ENCODE measurements around the gene ZIC4. TPM values are rescaled to one million over a fixed set of nuclear protein-coding genes. Genes with fewer than 3 reads are reported as not detected.
A peak's percentile ranks its signal among the peaks of the same experiment; 100 is the strongest.

ZIC4 gene
- total RNA-seq, 2 experiments from 2014 or later, result not detected

GRCh38 chr3:147397155-147397874, 9.0 kb downstream of the ZIC4 start:
- ATAC-seq, result no peak
- H3K4me1 Mint-ChIP-seq, result no peaks in the 10 kb centered on the region
- H3K27ac Mint-ChIP-seq, result no peak overlapping the region
- no peaks in the 10 kb centered on the region for H3K9me3 Mint-ChIP-seq (ENCODE audit: low read depth)
- CTCF ChIA-PET, result no interaction called here
- peaks cover 4% of the 10 kb centered on the region for H3K36me3 Mint-ChIP-seq
- DNase-seq, result no peak
- H3K4me3 Mint-ChIP-seq, result no peak overlapping the region
- H3K27me3 Mint-ChIP-seq, result peaks cover 77% of the 10 kb centered on the region

DNA sequence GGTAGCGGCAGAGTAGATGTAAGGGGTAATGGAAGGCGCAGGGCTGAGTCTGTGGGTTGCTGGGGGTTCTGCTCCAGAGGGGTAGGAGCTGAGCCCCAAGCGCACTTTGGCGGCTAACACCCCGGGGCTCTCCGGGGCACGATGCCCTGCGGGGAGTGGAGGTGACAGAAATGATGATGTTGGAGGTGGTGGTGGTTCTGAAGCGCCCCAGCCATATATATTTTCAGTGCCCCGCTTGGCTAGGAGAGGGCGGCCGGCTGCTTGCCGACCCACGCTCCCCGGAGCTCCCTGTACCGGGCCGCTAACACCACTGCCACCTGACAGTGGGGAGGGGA, 9.7 kb downstream of the ZIC4 start:
- Mint-ChIP-seq H3K4me1 (no peaks in the 10 kb centered on the region), H3K27me3 (peaks cover 80% of the 10 kb centered on the region), H3K9me3 (ENCODE audit: low read depth) (no peaks in the 10 kb centered on the region), H3K36me3 (peaks cover 4% of the 10 kb centered on the region), H3K4me3 (no peak overlapping the region), H3K27ac (no peak overlapping the region)
- CTCF ChIA-PET, result no interaction called here
- DNase-seq, result no peak
- ATAC-seq, result no peak

DNA sequence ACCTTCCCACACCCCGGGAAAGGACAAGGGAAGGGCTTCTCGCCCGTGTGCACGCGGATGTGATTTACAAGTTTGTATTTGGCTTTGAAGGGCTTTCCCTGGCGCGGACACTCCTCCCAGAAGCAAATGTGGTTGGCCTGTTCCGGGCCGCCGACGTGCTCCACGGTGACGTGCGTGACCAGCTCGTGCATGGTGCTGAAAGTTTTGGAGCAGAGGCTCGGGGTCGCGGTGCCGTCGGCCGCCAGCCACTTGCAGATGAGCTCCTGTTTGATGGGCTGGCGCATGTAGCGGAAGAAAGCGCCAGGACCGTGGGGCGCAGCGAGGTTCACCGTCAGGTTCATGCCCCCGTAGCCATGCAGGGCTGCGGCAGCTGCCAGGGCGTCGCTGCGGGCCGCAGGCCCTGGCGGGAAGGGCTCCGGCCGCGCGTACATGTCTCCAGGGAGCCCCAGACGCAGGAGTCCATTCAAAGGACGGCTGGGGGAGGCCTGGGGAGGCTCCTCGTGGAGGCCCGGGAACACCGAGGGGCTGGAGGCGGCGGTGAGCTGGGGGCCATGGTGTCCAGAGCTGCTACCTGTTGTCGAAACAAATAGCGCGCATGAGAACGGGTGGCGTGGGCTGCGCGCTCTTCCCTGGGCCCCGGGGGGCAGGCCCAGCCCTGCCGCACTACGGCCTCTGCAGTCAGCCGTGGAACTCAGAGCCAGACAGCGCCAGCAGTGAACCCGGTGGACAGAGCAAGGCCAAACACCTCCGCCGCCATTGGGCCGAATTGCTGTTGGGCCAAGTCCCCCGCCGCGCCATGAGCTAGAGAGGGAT, 10.2 kb downstream of the ZIC4 start:
- Mint-ChIP-seq H3K4me3 (no peak overlapping the region), H3K9me3 (ENCODE audit: low read depth) (no peaks in the 10 kb centered on the region), H3K36me3 (peaks cover 4% of the 10 kb centered on the region), H3K4me1 (no peaks in the 10 kb centered on the region), H3K27me3 (peaks cover 82% of the 10 kb centered on the region), H3K27ac (no peak overlapping the region)
- DNase-seq, result no peak
- CTCF ChIA-PET, result no interaction called here
- ATAC-seq, result no peak

- Mint-ChIP-seq H3K27ac (peak overlapping the region; percentile 36), H3K27me3 (peaks cover 80% of the 10 kb centered on the region), H3K36me3 (peaks cover 4% of the 10 kb centered on the region), H3K4me1 (no peaks in the 10 kb centered on the region), H3K4me3 (no peak overlapping the region), H3K9me3 (ENCODE audit: low read depth) (no peaks in the 10 kb centered on the region)
- DNase-seq (no peak), ATAC-seq (no peak)
- CTCF ChIA-PET, result interaction anchor here (0.6 kb wide), 1 partner anchor 13 kb away, joined by 4 read pairs; no protein-coding TSS in a partner anchor
These were observed 11.5 kb downstream of the ZIC4 start for GRCh38 chr3:147394884-147395225.

- H3K4me3 Mint-ChIP-seq, result no peak overlapping the region
- CTCF ChIA-PET, result interaction anchor here (0.6 kb wide), 1 partner anchor 12 kb away, joined by 4 read pairs; no protein-coding TSS in a partner anchor
- H3K27me3 Mint-ChIP-seq, result peaks cover 80% of the 10 kb centered on the region
These were observed 12.1 kb downstream of the ZIC4 start for GRCh38 chr3:147393943-147394883.

DNA sequence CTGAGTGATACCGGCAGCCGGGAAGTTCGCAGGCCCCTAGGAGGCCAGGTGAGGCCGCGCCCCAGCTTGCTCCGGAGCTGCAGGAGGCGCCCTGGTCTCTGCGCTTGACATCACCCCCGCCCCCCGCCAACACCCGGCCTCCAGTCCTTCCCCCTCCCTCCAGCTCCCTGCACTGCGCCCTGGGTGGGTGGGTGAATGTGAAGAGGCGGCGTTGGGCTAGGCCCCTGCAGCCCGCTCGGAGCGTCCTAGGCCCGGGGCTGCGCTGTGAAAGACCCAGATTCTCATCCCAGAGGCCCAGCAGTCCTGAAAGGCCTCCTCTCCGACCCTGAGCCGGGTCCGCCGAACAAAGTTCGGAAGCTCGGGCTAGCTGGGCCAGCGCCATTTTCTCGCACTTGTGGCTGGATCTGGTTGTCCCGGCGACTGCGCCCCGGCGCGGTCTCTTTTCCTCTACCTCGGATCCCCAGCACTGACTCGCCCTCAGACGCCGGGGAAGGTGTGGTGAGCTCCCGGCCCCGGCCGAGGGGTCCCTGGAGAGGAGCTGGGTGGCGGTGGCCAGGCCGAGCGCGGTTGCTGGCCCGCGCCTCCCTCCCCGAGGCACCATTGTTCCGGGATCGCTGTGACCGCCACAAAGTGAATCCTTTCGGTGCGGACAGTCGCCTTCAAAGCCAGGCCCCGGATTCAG, 12.9 kb downstream of the ZIC4 start:
- peaks cover 4% of the 10 kb centered on the region for H3K36me3 Mint-ChIP-seq
- no peak for DNase-seq
- no peaks in the 10 kb centered on the region for H3K9me3 Mint-ChIP-seq (ENCODE audit: low read depth)
- H3K27me3 Mint-ChIP-seq, result peaks cover 81% of the 10 kb centered on the region
- no peaks in the 10 kb centered on the region for H3K4me1 Mint-ChIP-seq
- ATAC-seq, result no peak
- CTCF ChIA-PET, result no interaction called here
- H3K27ac Mint-ChIP-seq, result no peak overlapping the region
- H3K4me3 Mint-ChIP-seq, result no peak overlapping the region

More at GRCh38 chr3:147393943-147394883, 12.1 kb downstream of the ZIC4 start:
- DNase-seq, result no peak
- Mint-ChIP-seq H3K4me1 (no peaks in the 10 kb centered on the region), H3K9me3 (ENCODE audit: low read depth) (no peaks in the 10 kb centered on the region), H3K27ac (peak overlapping the region; percentile 68), H3K36me3 (peaks cover 4% of the 10 kb centered on the region)
- no peak for ATAC-seq

- Mint-ChIP-seq H3K36me3 (peaks cover 4% of the 10 kb centered on the region), H3K4me1 (no peaks in the 10 kb centered on the region), H3K27me3 (peaks cover 81% of the 10 kb centered on the region), H3K9me3 (ENCODE audit: low read depth) (no peaks in the 10 kb centered on the region), H3K4me3 (no peak overlapping the region), H3K27ac (no peak overlapping the region)
- DNase-seq, result no peak
- CTCF ChIA-PET, result no interaction called here
- no peak for ATAC-seq
These were observed 13.8 kb downstream of the ZIC4 start for GRCh38 chr3:147392625-147392946.

DNA sequence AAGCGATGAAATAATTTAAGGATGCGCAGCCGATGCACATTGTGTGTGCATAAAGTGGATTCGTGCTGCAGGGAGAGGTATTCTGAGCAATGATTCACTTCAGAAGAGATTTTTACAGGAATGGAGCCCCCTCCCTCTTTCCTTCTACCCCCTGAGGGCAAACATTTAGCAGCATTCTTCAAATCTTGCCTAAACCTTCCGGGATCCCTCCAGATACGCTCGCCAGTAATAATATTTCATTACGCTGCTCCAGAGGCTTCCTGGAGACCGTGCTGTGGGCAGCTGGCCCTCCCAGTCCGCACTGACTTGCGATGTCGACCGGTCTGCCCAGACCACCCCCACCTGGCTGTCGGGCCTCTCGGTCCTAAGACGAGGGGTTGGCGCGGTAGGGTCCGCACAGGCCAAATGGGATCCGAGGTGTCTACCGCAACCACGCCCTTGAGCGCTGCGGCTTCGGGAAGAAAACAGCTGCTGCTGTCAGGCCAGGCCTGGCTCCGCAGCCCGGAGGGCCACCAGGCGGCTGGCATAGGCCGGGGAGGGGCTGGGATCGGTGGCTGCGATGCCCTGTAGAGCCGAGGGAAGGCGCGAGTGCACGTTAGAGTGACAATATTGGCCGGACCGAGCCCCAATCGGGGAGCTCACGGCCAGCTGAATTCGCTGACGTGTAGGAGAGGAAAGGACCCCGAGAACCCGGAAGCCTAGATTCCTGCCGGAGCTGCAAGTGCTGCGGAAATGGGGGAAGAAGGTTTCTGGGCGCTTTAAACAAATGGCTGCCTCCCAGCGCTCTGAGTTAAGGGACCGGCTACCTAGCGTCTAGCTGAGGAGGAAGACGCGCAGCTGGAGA, 14.3 kb downstream of the ZIC4 start:
- DNase-seq (no peak), ATAC-seq (no peak)
- Mint-ChIP-seq H3K4me1 (no peaks in the 10 kb centered on the region), H3K9me3 (ENCODE audit: low read depth) (no peaks in the 10 kb centered on the region), H3K27me3 (peaks cover 81% of the 10 kb centered on the region), H3K36me3 (peaks cover 4% of the 10 kb centered on the region), H3K4me3 (no peak overlapping the region), H3K27ac (peak overlapping the region; percentile 22)
- CTCF ChIA-PET, result no interaction called here

DNA sequence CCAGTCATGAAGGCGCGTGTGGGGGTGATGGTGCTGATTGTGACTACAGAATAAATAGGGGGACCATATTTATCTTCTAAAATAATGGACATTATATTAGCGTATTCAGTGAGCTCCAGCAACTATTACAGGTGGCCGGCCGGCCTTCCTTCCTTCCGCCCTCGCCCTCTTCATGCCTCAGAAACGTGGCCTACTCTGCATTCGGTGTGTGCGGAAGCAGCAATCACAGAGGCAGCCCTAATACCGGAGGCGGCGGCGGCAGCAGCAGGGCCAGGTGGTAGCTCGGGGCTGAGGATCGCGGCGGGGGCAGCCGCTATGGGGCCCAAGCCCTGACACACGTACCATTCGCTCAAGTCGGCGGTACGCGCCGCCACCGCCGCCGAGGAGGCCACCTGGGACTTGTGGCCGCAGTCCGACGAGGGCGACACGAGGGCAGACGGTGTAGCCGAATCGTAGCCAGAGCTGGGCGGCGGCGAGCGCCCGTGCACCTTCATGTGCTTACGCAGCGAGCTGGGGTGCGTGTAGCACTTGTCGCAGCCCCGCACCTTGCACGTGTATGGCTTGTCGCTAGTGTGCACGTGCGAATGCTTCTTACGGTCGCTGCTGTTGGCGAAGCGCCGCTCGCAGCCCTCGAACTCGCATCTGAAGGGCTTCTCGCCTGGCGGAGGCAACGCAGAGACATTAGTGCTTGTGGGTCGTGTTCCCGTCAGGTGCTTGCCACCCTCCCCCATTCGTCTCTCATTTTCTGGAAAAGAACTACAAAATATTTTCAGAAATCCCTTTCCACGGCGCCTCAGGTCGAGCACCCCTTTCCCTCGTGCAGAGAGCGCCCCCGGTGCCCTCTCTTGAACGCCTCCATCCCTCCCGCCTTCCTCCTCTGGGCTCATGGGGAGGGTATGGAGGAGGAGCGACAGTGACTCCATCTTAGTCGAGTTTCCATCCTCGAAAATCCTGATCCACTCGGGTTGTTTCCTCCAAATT, 15.5 kb downstream of the ZIC4 start:
- Mint-ChIP-seq H3K27ac (no peak overlapping the region), H3K36me3 (peaks cover 4% of the 10 kb centered on the region), H3K4me3 (no peak overlapping the region), H3K4me1 (no peaks in the 10 kb centered on the region), H3K27me3 (peaks cover 88% of the 10 kb centered on the region), H3K9me3 (ENCODE audit: low read depth) (no peaks in the 10 kb centered on the region)
- DNase-seq (no peak), ATAC-seq (no peak)
- CTCF ChIA-PET, result no interaction called here

GRCh38 chr3:147389717-147390116, 16.6 kb downstream of the ZIC4 start:
- ATAC-seq, result no peak

DNA sequence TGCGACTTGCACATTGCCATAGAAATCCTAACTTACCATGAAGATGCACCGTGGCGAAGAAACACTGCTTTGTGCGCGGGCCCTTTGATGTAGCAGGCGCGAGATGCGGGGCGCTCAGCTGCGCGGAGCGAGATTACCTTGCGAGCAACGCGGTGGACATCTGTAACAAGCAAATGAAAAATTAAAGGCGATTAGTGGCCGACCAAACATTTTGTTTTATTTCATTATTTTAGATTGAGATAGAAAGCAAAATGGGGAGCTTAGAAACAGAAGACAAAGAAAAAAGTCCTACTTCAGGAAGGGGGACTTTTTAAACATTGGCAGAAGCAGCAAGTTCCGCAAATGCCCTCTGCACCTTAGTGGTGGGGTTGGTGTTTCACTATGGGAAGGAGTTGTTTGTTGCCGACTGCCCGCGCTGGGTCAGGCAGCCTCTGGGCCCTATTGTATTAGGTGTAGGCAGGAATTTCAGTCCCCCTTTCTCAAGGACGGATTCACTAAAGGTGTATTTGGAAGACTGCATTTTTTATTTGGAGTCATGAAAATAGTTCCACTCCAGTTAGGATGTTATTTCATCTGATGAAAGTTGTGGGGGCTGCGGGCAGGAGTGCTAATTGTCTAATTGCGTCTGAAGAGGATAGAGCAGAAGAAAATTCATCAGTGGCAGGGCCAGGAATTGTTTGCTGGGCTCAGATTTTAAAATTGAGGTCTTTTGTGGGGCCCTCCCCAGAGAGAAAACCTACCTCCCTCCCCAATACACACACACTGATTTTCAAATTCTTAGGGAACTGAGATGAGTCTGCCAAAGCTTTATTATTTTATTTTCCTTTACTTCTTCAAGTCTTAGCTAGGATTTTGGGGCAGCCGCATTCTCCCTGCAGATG, 17.4 kb downstream of the ZIC4 start:
- no peak for DNase-seq
- Mint-ChIP-seq H3K4me1 (no peaks in the 10 kb centered on the region), H3K27me3 (peaks cover 86% of the 10 kb centered on the region), H3K4me3 (no peak overlapping the region), H3K9me3 (ENCODE audit: low read depth) (no peaks in the 10 kb centered on the region), H3K27ac (peak overlapping the region; percentile 32), H3K36me3 (peaks cover 3% of the 10 kb centered on the region)
- no peak for ATAC-seq
- CTCF ChIA-PET, result no interaction called here

More at GRCh38 chr3:147389717-147390116, 16.6 kb downstream of the ZIC4 start:
- Mint-ChIP-seq H3K4me1 (no peaks in the 10 kb centered on the region), H3K4me3 (no peak overlapping the region), H3K36me3 (peaks cover 4% of the 10 kb centered on the region), H3K27me3 (peaks cover 88% of the 10 kb centered on the region), H3K27ac (no peak overlapping the region), H3K9me3 (ENCODE audit: low read depth) (no peaks in the 10 kb centered on the region)
- CTCF ChIA-PET, result no interaction called here
- no peak for DNase-seq

All from activated CD8-positive, alpha-beta memory T cell treated with anti-CD3 and anti-CD28 coated beads, Interleukin-2, amount 10 ng/mL, durations not matched to agents 7 days and 5 days (primary cell).